ENCODE measurements around the gene CNTN4. TPM values are rescaled to one million over a fixed set of nuclear protein-coding genes. Genes with fewer than 3 reads are reported as not detected.
"Not testable (repeated sequence)": the region's sequence is repeated elsewhere in the genome, so short reads cannot be mapped to it uniquely, and the experiment has no call there.

The CNTN4 gene
- total RNA-seq, 4 donors from 2014 or later, result 5.8 to 15.5 (median 9.0) TPM

DNA sequence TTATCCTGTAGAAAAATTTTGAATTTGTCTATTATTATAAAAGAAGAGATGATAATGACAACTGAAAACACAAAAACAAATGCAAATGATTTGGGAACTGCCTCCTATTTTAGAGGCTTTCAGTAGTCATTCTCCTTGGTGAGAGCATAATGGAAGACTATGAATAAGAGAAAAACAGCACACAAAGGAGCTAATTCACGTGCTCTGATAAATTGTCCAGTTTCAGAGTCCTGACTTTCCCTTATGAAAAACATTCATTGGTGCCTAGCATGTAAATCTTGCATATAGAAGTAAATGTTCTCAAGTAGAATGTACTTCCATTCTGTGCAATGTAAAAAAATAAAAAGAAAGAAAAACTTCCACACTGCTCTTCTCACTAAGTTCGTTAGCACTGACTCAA, 805.4 kb downstream of the CNTN4 start:
- ATAC-seq, result no peak
- Histone ChIP-seq H3K36me3 (no peaks in the 10 kb centered on the region), H3K4me1 (no peaks in the 10 kb centered on the region), H3K9me3 (no peaks in the 10 kb centered on the region), H3K27ac (no peak overlapping the region), H3K27me3 (no peaks in the 10 kb centered on the region), H3K4me3 (no peak overlapping the region)
- TF ChIP-seq, protein P1, sequence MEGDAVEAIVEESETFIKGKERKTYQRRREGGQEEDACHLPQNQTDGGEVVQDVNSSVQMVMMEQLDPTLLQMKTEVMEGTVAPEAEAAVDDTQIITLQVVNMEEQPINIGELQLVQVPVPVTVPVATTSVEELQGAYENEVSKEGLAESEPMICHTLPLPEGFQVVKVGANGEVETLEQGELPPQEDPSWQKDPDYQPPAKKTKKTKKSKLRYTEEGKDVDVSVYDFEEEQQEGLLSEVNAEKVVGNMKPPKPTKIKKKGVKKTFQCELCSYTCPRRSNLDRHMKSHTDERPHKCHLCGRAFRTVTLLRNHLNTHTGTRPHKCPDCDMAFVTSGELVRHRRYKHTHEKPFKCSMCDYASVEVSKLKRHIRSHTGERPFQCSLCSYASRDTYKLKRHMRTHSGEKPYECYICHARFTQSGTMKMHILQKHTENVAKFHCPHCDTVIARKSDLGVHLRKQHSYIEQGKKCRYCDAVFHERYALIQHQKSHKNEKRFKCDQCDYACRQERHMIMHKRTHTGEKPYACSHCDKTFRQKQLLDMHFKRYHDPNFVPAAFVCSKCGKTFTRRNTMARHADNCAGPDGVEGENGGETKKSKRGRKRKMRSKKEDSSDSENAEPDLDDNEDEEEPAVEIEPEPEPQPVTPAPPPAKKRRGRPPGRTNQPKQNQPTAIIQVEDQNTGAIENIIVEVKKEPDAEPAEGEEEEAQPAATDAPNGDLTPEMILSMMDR (IDR thresholded peaks at IDR 0.05), result no peak
- TF ChIP-seq POLR2A (IDR thresholded peaks at IDR 0.05), result no peak
- no peak for TF ChIP-seq POLR2AphosphoS5 (IDR thresholded peaks at IDR 0.05)
- no peak for TF ChIP-seq EP300 (IDR thresholded peaks at IDR 0.05)
- 72 to 88% methylated on average over 2 of the region's 2 CpGs for WGBS, 2 donors (ENCODE audit: low coverage in 1 of 2)

- TF ChIP-seq, protein P1 (IDR thresholded peaks at IDR 0.05), result no peak
- TF ChIP-seq POLR2AphosphoS5 (IDR thresholded peaks at IDR 0.05), result no peak
- TF ChIP-seq EP300 (IDR thresholded peaks at IDR 0.05), result no peak
- no peak for TF ChIP-seq POLR2A (IDR thresholded peaks at IDR 0.05)
- H3K9me3 ChIP-seq, result no peaks in the 10 kb centered on the region
- no peaks in the 10 kb centered on the region for H3K36me3 ChIP-seq
- H3K4me3 ChIP-seq, result no peak overlapping the region
- no peak overlapping the region for H3K27ac ChIP-seq
- H3K4me1 ChIP-seq, result no peaks in the 10 kb centered on the region
- peak; percentile 43 for ATAC-seq
- H3K27me3 ChIP-seq, result no peaks in the 10 kb centered on the region
- 88 to 90% methylated on average over 3 to 4 of the region's 5 CpGs for WGBS, 2 donors (ENCODE audit: low coverage in 1 of 2)
Observed at GRCh38 chr3:2908693-2909351, 810.2 kb downstream of the CNTN4 start.

- Histone ChIP-seq H3K27ac (no peak overlapping the region), H3K9me3 (no peaks in the 10 kb centered on the region), H3K27me3 (no peaks in the 10 kb centered on the region), H3K36me3 (no peaks in the 10 kb centered on the region), H3K4me1 (no peaks in the 10 kb centered on the region), H3K4me3 (no peak overlapping the region)
- ATAC-seq, result no peak
- WGBS, 2 donors (ENCODE audit: low coverage in 1 of 2), result 40 to 82% methylated on average over 1 to 2 of the region's 2 CpGs
- no peak for TF ChIP-seq POLR2A (IDR thresholded peaks at IDR 0.05)
- TF ChIP-seq, protein P1 (IDR thresholded peaks at IDR 0.05), result no peak
- no peak for TF ChIP-seq POLR2AphosphoS5 (IDR thresholded peaks at IDR 0.05)
- TF ChIP-seq EP300 (IDR thresholded peaks at IDR 0.05), result no peak
Observed at GRCh38 chr3:2910997-2911396, 812.3 kb downstream of the CNTN4 start.

GRCh38 chr3:2915826-2916225, 817.2 kb downstream of the CNTN4 start:
- no peaks in the 10 kb centered on the region for H3K4me1 ChIP-seq
- WGBS, 2 donors (ENCODE audit: low coverage in 1 of 2), result 79 to 85% methylated on average over 3 of the region's 3 CpGs
- H3K27ac ChIP-seq, result no peak overlapping the region
- no peaks in the 10 kb centered on the region for H3K9me3 ChIP-seq
- H3K27me3 ChIP-seq, result no peaks in the 10 kb centered on the region
- H3K4me3 ChIP-seq, result no peak overlapping the region
- ATAC-seq, result no peak
- no peaks in the 10 kb centered on the region for H3K36me3 ChIP-seq
- TF ChIP-seq, protein P1 (IDR thresholded peaks at IDR 0.05), result no peak

DNA sequence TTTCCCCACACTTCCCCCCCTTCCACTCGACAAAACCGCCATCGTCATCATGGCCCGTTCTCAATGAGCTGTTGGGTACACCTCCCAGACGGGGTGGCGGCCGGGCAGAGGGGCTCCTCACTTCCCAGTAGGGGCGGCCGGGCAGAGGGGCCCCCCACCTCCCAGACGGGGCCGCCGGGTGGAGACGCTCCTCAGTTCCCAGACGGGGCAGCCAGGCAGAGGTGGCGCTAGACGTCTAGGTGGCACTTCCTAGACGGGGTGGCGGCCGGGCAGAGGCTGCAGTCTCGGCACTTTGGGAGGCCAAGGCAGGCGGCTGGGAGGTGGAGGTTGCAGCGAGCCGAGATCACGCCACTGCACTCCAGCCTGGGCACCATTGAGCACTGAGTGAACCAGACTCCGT, 818.0 kb downstream of the CNTN4 start:
- not testable (repeated sequence) for ATAC-seq, H3K27ac ChIP-seq, H3K36me3 ChIP-seq, H3K4me1 ChIP-seq, H3K27me3 ChIP-seq, H3K4me3 ChIP-seq, H3K9me3 ChIP-seq
- WGBS, 2 donors (ENCODE audit: low coverage in 1 of 2), result no CpG with 5 or more reads among the region's 25 CpGs

Measured in gastroesophageal sphincter (tissue), 4 donors.